ENCODE measurements around the gene POLR2J3. TPM values are rescaled to one million over a fixed set of nuclear protein-coding genes. Genes with fewer than 3 reads are reported as not detected.
"Not testable (repeated sequence)": the region's sequence is repeated elsewhere in the genome, so short reads cannot be mapped to it uniquely, and the experiment has no call there.

Gene POLR2J3
- total and polyA plus RNA-seq, 2 of the 8 experiments (the other 6 are each of a cell fraction or from before 2014, with no cell fraction given), result 18.7 to 24.6 TPM

DNA sequence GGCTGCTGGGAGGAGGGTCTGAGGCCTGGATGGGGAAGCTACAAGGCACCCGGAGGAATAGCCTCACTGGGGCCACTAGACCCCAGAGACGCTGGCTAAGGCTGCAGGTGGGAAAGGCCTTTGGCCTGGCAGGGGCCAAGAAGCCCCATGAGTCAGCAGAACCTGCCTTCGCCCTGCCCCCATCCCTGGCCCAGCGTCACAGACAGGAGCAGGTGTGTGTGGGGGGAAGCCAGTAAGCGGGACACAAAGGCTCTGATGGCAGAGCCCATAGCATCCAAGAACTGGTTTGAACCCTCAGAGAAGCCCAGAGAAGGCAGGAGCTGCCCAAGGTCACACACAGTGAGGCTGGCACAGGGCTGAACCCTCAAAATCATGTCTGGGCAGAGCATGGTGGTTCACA is 34.5 kb upstream of the POLR2J3 start:
- H3K56ac ChIP-seq (replicated peaks; ENCODE audit: insufficient read length, low read depth, low read length); H2BK15ac ChIP-seq (ENCODE audit: low read length); H3K9ac ChIP-seq (replicated peaks in 1 of 4; ENCODE audit: extremely low read depth in 1 of 4, low read depth in 3 of 4, low read length in 3 of 4); H3K4me2 ChIP-seq (ENCODE audit: insufficient read depth in 1 of 2, low read depth in 2 of 2, low read length in 2 of 2); H3K18ac ChIP-seq (ENCODE audit: extremely low read depth, low read length); H4K91ac ChIP-seq (replicated peaks; ENCODE audit: insufficient read length, low read length); POLR2A ChIA-PET (ENCODE audit: partially characterized antibody); H3K27ac ChIP-seq (ENCODE audit: low read depth, low read length); H3K4me3 ChIP-seq (ENCODE audit: extremely low read depth in 1 of 4, insufficient read depth in 2 of 4, low read depth in 3 of 4, low read length in 4 of 4); H2BK12ac ChIP-seq (ENCODE audit: low read depth, low read length); H4K5ac ChIP-seq (ENCODE audit: insufficient read length, low read depth, low read length); H3K79me2 ChIP-seq (ENCODE audit: control insufficient read depth in 1 of 2, insufficient read depth in 2 of 2, low read length in 2 of 2); H2BK20ac ChIP-seq (ENCODE audit: low read length); H4K20me1 ChIP-seq (replicated peaks in 1 of 2; ENCODE audit: control insufficient read depth in 1 of 2, insufficient read depth in 2 of 2, low read length in 2 of 2); H4K8ac ChIP-seq (ENCODE audit: extremely low read depth, insufficient read depth, low read length); H3K36me3 ChIP-seq (ENCODE audit: control insufficient read depth in 2 of 4, insufficient read depth in 4 of 4, low read length in 3 of 4); H2BK120ac ChIP-seq (replicated peaks; ENCODE audit: low read depth, low read length); FAIRE-seq; CTCF ChIA-PET (ENCODE audit: partially characterized antibody); H3K4me1 ChIP-seq (replicated peaks in 1 of 4; ENCODE audit: control insufficient read depth in 3 of 4, insufficient read depth in 4 of 4, low read length in 3 of 4); H3K23ac ChIP-seq (ENCODE audit: insufficient read length); H2AFZ ChIP-seq (ENCODE audit: low read length); H3K4ac ChIP-seq (replicated peaks; ENCODE audit: insufficient read length, low read depth, low read length); H2BK5ac ChIP-seq (ENCODE audit: low read depth, low read length); H3K9me3 ChIP-seq (ENCODE audit: insufficient read depth in 2 of 2, low read depth in 1 of 2, low read length in 1 of 2); H3K27me3 ChIP-seq (replicated peaks in 1 of 4; ENCODE audit: control insufficient read depth in 3 of 4, extremely low read depth in 1 of 4, insufficient read depth in 3 of 4, low read length in 3 of 4); H3K14ac ChIP-seq (ENCODE audit: insufficient read length); H2AK5ac ChIP-seq (ENCODE audit: low read depth, low read length); H3K79me1 ChIP-seq (ENCODE audit: low read depth, low read length); H3K23me2 ChIP-seq (ENCODE audit: low read depth, low read length); DNase-seq (ENCODE audit: low read depth in 1 of 2, low spot score in 2 of 2): not testable (repeated sequence)
- WGBS, 2 experiments (ENCODE audit: extremely low coverage in 1 of 2, insufficient coverage in 1 of 2, insufficient read length in 1 of 2, insufficient replicate concordance in 2 of 2, low coverage in 1 of 2, low lambda C conversion rate in 2 of 2, missing lambda C conversion rate in 1 of 2), result no CpG with 5 or more reads among the region's 5 CpGs

DNA sequence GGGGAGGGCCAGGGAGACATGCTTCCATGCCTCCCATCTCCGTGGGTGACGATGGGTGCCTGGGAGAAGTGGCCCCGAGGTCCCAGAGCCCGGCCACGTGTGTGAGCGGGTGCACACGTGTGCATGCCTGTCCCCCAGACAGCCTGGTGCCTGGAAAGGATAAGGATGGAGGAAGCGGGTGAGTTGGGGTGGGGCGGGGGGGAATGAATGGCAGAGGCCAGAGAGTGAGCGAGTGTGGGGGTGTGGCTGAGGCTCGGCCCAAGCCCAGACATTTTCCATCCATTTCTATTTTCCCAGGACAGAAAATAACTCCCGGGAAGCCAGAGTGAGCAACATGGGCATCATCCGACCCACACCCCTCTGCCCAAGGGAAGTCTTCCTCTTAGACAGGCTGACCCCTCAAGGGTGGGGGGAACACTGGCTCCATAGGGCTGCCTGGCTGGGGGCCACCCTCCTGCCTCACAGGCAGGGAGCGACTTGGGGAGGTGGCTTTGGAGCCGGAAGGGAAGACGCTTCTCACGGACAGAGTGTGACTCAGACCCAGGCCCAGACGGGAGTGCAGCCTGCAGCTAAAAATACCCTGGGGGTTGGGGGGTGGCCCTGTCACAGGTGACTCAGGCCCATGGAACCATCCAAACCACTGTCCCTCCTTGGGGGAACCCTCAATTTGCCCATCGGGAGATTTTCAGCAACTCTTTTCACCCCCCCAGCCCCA is 32.2 kb upstream of the POLR2J3 start:
- POLR2A ChIA-PET (ENCODE audit: partially characterized antibody); H2BK20ac ChIP-seq (ENCODE audit: low read length); H2AFZ ChIP-seq (ENCODE audit: low read length); H3K4me3 ChIP-seq (ENCODE audit: extremely low read depth in 1 of 4, insufficient read depth in 2 of 4, low read depth in 3 of 4, low read length in 4 of 4); H2BK15ac ChIP-seq (ENCODE audit: low read length); H2BK12ac ChIP-seq (ENCODE audit: low read depth, low read length); H4K8ac ChIP-seq (ENCODE audit: extremely low read depth, insufficient read depth, low read length); H3K4me1 ChIP-seq (replicated peaks in 1 of 4; ENCODE audit: control insufficient read depth in 3 of 4, insufficient read depth in 4 of 4, low read length in 3 of 4); H3K18ac ChIP-seq (ENCODE audit: extremely low read depth, low read length); H3K23ac ChIP-seq (ENCODE audit: insufficient read length); H3K4ac ChIP-seq (replicated peaks; ENCODE audit: insufficient read length, low read depth, low read length); H3K14ac ChIP-seq (ENCODE audit: insufficient read length); H4K5ac ChIP-seq (ENCODE audit: insufficient read length, low read depth, low read length); H2BK5ac ChIP-seq (ENCODE audit: low read depth, low read length); DNase-seq (ENCODE audit: low read depth in 1 of 2, low spot score in 2 of 2); H3K4me2 ChIP-seq (ENCODE audit: insufficient read depth in 1 of 2, low read depth in 2 of 2, low read length in 2 of 2); FAIRE-seq; CTCF ChIA-PET (ENCODE audit: partially characterized antibody); H2BK120ac ChIP-seq (replicated peaks; ENCODE audit: low read depth, low read length); H3K36me3 ChIP-seq (ENCODE audit: control insufficient read depth in 2 of 4, insufficient read depth in 4 of 4, low read length in 3 of 4); H3K79me1 ChIP-seq (ENCODE audit: low read depth, low read length); H2AK5ac ChIP-seq (ENCODE audit: low read depth, low read length); H3K9me3 ChIP-seq (ENCODE audit: insufficient read depth in 2 of 2, low read depth in 1 of 2, low read length in 1 of 2); H3K56ac ChIP-seq (replicated peaks; ENCODE audit: insufficient read length, low read depth, low read length); H4K20me1 ChIP-seq (replicated peaks in 1 of 2; ENCODE audit: control insufficient read depth in 1 of 2, insufficient read depth in 2 of 2, low read length in 2 of 2); H3K27me3 ChIP-seq (replicated peaks in 1 of 4; ENCODE audit: control insufficient read depth in 3 of 4, extremely low read depth in 1 of 4, insufficient read depth in 3 of 4, low read length in 3 of 4); H4K91ac ChIP-seq (replicated peaks; ENCODE audit: insufficient read length, low read length); H3K79me2 ChIP-seq (ENCODE audit: control insufficient read depth in 1 of 2, insufficient read depth in 2 of 2, low read length in 2 of 2); H3K27ac ChIP-seq (ENCODE audit: low read depth, low read length); H3K9ac ChIP-seq (replicated peaks in 1 of 4; ENCODE audit: extremely low read depth in 1 of 4, low read depth in 3 of 4, low read length in 3 of 4); H3K23me2 ChIP-seq (ENCODE audit: low read depth, low read length): not testable (repeated sequence)
- 96% methylated on average over 5 of the region's 19 CpGs; no CpG with 5 or more reads in 1 of the 2 experiments for WGBS, 2 experiments (ENCODE audit: extremely low coverage in 1 of 2, insufficient coverage in 1 of 2, insufficient read length in 1 of 2, insufficient replicate concordance in 2 of 2, low coverage in 1 of 2, low lambda C conversion rate in 2 of 2, missing lambda C conversion rate in 1 of 2)
